Smooth muscle cell (in vitro differentiated cells): ENCODE results near the gene NFAT5. TPM values are rescaled to one million over a fixed set of nuclear protein-coding genes. Genes with fewer than 3 reads are reported as not detected.

ENCODE experiments used
- DNase-seq: peaks from one replicate; lab custom pipeline; 2025; ENCODE audit not compliant: unreplicated experiment; lab: John Stamatoyannopoulos, UW
- H2AFZ ChIP-seq: fragments of 200-600 bp; sonication (generic); 2 replicates; pipeline ENCODE4 v1.6.0; 2016; ENCODE audit warnings: antibody characterized with exemption, low read depth, mild to moderate bottlenecking
- H3F3A ChIP-seq: fragments of 200-600 bp; sonication (generic); 2 replicates; pipeline ENCODE4 v1.6.0; 2017; ENCODE audit warnings: antibody characterized with exemption, low read depth
- H3K27ac ChIP-seq: fragments of 200-600 bp; sonication (generic); 2 replicates; pipeline ENCODE4 v1.5.1; 2016; ENCODE audit warnings: low read depth, mild to moderate bottlenecking
- H3K27me3 ChIP-seq: fragments of 200-600 bp; sonication (generic); 2 replicates; pipeline ENCODE4 v1.6.1; 2016; ENCODE audit warnings: low read depth, mild to moderate bottlenecking
- H3K36me3 ChIP-seq: fragments of 200-600 bp; sonication (generic); 2 replicates; pipeline ENCODE4 v1.5.1; 2016; ENCODE audit warnings: low read depth
- H3K4me1 ChIP-seq: fragments of 200-600 bp; sonication (generic); 2 replicates; pipeline ENCODE4 v1.5.1; 2016; ENCODE audit warnings: low read depth
- H3K4me2 ChIP-seq: fragments of 200-600 bp; sonication (generic); 2 replicates; pipeline ENCODE4 v1.6.0; 2016; ENCODE audit warnings: mild to moderate bottlenecking
- H3K4me3 ChIP-seq: fragments of 200-600 bp; sonication (generic); 2 replicates; pipeline ENCODE4 v1.5.1; 2016; ENCODE audit warnings: mild to moderate bottlenecking
- H3K79me2 ChIP-seq: fragments of 200-600 bp; sonication (generic); 2 replicates; pipeline ENCODE4 v1.6.0; 2016; ENCODE audit warnings: low read depth, mild to moderate bottlenecking
- H3K9ac ChIP-seq: fragments of 200-600 bp; sonication (generic); 2 replicates; pipeline ENCODE4 v1.6.0; 2016; ENCODE audit warnings: low read depth
- H3K9me3 ChIP-seq: fragments of 200-600 bp; sonication (generic); replicated peaks from 2 replicates; pipeline ENCODE4 v1.5.1; 2016; ENCODE audit warnings: low read depth
- H4K20me1 ChIP-seq: fragments of 200-600 bp; sonication (generic); 2 replicates; pipeline ENCODE4 v1.6.0; 2016; ENCODE audit warnings: low read depth
- CTCF ChIP-seq: fragments of 200-600 bp; sonication (generic); IDR thresholded peaks from 2 replicates; pipeline ENCODE4 v1.5.1; 2017; ENCODE audit warnings: borderline replicate concordance, mild to moderate bottlenecking, antibody characterized with exemption; ENCODE audit not compliant: insufficient read depth, poor library complexity, severe bottlenecking
- WGBS: methylation state at CpG from one replicate; pipeline ENCODE4 v1.1.7; 2016; ENCODE audit warnings: low lambda C conversion rate; 5-methylcytosine and 5-hydroxymethylcytosine counted together
- polyA plus RNA-seq: library from polyadenylated mRNA; unstranded; fragments of >200 nt; fragmentation: Nextera tagmentation; extraction: Ambion mirVana; gene quantifications from 2 replicates; pipeline ENCODE4 v1.2.1, GENCODE V29; 2016
- total RNA-seq: library from RNA; depleted of rRNA; stranded (reverse); fragments of >200 nt; gene quantifications from 2 replicates; pipeline ENCODE4 v1.2.3, GENCODE V29; 2014

NFAT5 gene
- total and polyA plus RNA-seq, 2 experiments from 2014 or later: 4.2 to 44.3 TPM

- H2AFZ ChIP-seq: peak overlapping the region; percentile 89
- H3K79me2 ChIP-seq: peaks cover 33% of the 10 kb centered on the region
- no peak for TF ChIP-seq CTCF
- H3K9ac ChIP-seq: peak overlapping the region; percentile 99
- peak overlapping the region; percentile 96 for H3K4me2 ChIP-seq
- peak overlapping the region; percentile 98 for H3K27ac ChIP-seq
- H3K36me3 ChIP-seq: no peaks in the 10 kb centered on the region
- peaks cover 28% of the 10 kb centered on the region for H3K4me1 ChIP-seq
- H3K9me3 ChIP-seq: no peaks in the 10 kb centered on the region
- WGBS: 54% methylated on average over 13 of the region's 13 CpGs
- H3K27me3 ChIP-seq: no peaks in the 10 kb centered on the region
- H3F3A ChIP-seq: peaks cover 17% of the 10 kb centered on the region
- peaks cover 22% of the 10 kb centered on the region for H4K20me1 ChIP-seq
- no peak for DNase-seq
- H3K4me3 ChIP-seq: peak overlapping the region; percentile 98
These were observed 1.9 kb upstream of the NFAT5 start for GRCh38 chr16:69563605-69564580.

GRCh38 chr16:69564845-69565670 lies 708 bp upstream of the NFAT5 start:
- Histone ChIP-seq H3K9ac (peak overlapping the region; percentile 99), H3K4me2 (peak overlapping the region; percentile 96), H4K20me1 (peaks cover 34% of the 10 kb centered on the region), H3F3A (peaks cover 17% of the 10 kb centered on the region), H3K27me3 (no peaks in the 10 kb centered on the region), H3K4me3 (peak overlapping the region; percentile 98), H3K9me3 (no peaks in the 10 kb centered on the region), H3K27ac (peak overlapping the region; percentile 98), H2AFZ (peak overlapping the region; percentile 97), H3K4me1 (peaks cover 38% of the 10 kb centered on the region), H3K79me2 (peaks cover 44% of the 10 kb centered on the region), H3K36me3 (no peaks in the 10 kb centered on the region)
- DNase-seq: no peak
- TF ChIP-seq CTCF: no peak
- 8% methylated on average over 31 of the region's 31 CpGs for WGBS

- peaks cover 38% of the 10 kb centered on the region for H3K4me1 ChIP-seq
- no peaks in the 10 kb centered on the region for H3K9me3 ChIP-seq
- H3K27ac ChIP-seq: peak overlapping the region; percentile 98
- H3K36me3 ChIP-seq: no peaks in the 10 kb centered on the region
- WGBS: under 1% methylated on average over 38 of the region's 75 CpGs
- H3K9ac ChIP-seq: peak overlapping the region; percentile 99
- peak; percentile 66 for DNase-seq
- peak overlapping the region; percentile 84 for H2AFZ ChIP-seq
- peak overlapping the region; percentile 96 for H3K4me2 ChIP-seq
- TF ChIP-seq CTCF: no peak
- no peaks in the 10 kb centered on the region for H3K27me3 ChIP-seq
- peak overlapping the region; percentile 98 for H3K4me3 ChIP-seq
- H3K79me2 ChIP-seq: peaks cover 58% of the 10 kb centered on the region
- peaks cover 47% of the 10 kb centered on the region for H4K20me1 ChIP-seq
- peaks cover 17% of the 10 kb centered on the region for H3F3A ChIP-seq
These were observed 644 bp downstream of the NFAT5 start for GRCh38 chr16:69566240-69566980.
